ENCODE measurements around the gene GPR84. TPM values are rescaled to one million over a fixed set of nuclear protein-coding genes. Genes with fewer than 3 reads are reported as not detected.

The GPR84 gene
- total and polyA plus RNA-seq, 2 of the 13 experiments (the other 11 are each of a cell fraction or from before 2014, with no cell fraction given) = not detected

- TF ChIP-seq, protein P1, sequence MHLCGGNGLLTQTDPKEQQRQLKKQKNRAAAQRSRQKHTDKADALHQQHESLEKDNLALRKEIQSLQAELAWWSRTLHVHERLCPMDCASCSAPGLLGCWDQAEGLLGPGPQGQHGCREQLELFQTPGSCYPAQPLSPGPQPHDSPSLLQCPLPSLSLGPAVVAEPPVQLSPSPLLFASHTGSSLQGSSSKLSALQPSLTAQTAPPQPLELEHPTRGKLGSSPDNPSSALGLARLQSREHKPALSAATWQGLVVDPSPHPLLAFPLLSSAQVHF (CRISPR knock-in tag; IDR thresholded peaks at IDR 0.05) = no peak
- TF ChIP-seq KLF15 (CRISPR knock-in tag; IDR thresholded peaks at IDR 0.05; ENCODE audit: borderline replicate concordance) = no peak
- TF ChIP-seq FOXO1 (CRISPR knock-in tag; IDR thresholded peaks at IDR 0.05) = no peak
- TF ChIP-seq PRPF4 (IDR thresholded peaks at IDR 0.05; ENCODE audit: low read depth, low read length, poor library complexity, severe bottlenecking) = no peak
- TF ChIP-seq ZBTB1 (CRISPR knock-in tag; IDR thresholded peaks at IDR 0.05; ENCODE audit: borderline replicate concordance) = no peak
- TF ChIP-seq ZKSCAN8 (CRISPR knock-in tag; IDR thresholded peaks at IDR 0.05; ENCODE audit: borderline replicate concordance) = no peak
- TF ChIP-seq JUN (CRISPR knock-in tag; IDR thresholded peaks at IDR 0.05) = no peak
- TF ChIP-seq ZZZ3 (CRISPR knock-in tag; IDR thresholded peaks at IDR 0.05; ENCODE audit: borderline replicate concordance) = no peak
- no peak for TF ChIP-seq ZNF672 (CRISPR knock-in tag; IDR thresholded peaks at IDR 0.05)
- TF ChIP-seq ZSCAN9 (CRISPR knock-in tag; IDR thresholded peaks at IDR 0.05; ENCODE audit: borderline replicate concordance) = no peak
- TF ChIP-seq HCFC1 (IDR thresholded peaks at IDR 0.05; ENCODE audit: low read depth, low read length) = no peak
- 0 out of 2 replicates have a peak, but pooled peaks have one; percentile 36 for TF ChIP-seq SMYD3 (CRISPR knock-in tag; IDR thresholded peaks at IDR 0.05)
- no peak for TF ChIP-seq ZNF558 (CRISPR knock-in tag; IDR thresholded peaks at IDR 0.05; ENCODE audit: borderline replicate concordance)
- no peak for TF ChIP-seq ZNF574 (CRISPR knock-in tag; IDR thresholded peaks at IDR 0.05)
- TF ChIP-seq IKZF1 (IDR thresholded peaks at IDR 0.05) = no peak
- no peak for TF ChIP-seq IRF2 (CRISPR knock-in tag; IDR thresholded peaks at IDR 0.05)
- no peak for TF ChIP-seq ZNF780A (CRISPR knock-in tag; IDR thresholded peaks at IDR 0.05)
- peak; percentile 43; the same call in 1 of the 2 replicates for TF ChIP-seq ELF1 (CRISPR knock-in tag; IDR thresholded peaks at IDR 0.05)
- no peak for TF ChIP-seq ZNF180 (CRISPR knock-in tag; IDR thresholded peaks at IDR 0.05; ENCODE audit: borderline replicate concordance, low read depth)
- no peak for TF ChIP-seq ZFP36L1 (CRISPR knock-in tag; IDR thresholded peaks at IDR 0.05)
- TF ChIP-seq PAXIP1 (CRISPR knock-in tag; conservative IDR thresholded peaks at IDR 0.05) = peak; percentile 45; the same call in 1 of the 2 replicates
Measured at GRCh38 chr12:54328595-54329337, 35.5 kb downstream of the GPR84 start (continued).
